B cell (primary cell): ENCODE data around the gene ADGRA1. TPM values are rescaled to one million over a fixed set of nuclear protein-coding genes. Genes with fewer than 3 reads are reported as not detected.

Source experiments
- ATAC-seq: fragments of 200-7000 bp; cut with Tn5 transposase; one replicate; pipeline ENCODE4 v1.10.0; 2021; ENCODE audit warnings: low read depth, mild to moderate bottlenecking, moderate number of reproducible peaks, moderate library complexity
- CTCF ChIA-PET: fragments of 350-600 bp; sonication (Branson Sonifier 250); formaldehyde crosslinking; loops from one replicate; lab custom pipeline; 2021; ENCODE audit warnings: antibody characterized with exemption, inconsistent platforms; lab: Charles Lee
- POLR2A ChIA-PET: fragments of 350-600 bp; sonication (Branson Sonifier 250); formaldehyde crosslinking; loops from one replicate; lab custom pipeline; 2021; ENCODE audit warnings: antibody characterized with exemption; lab: Charles Lee
- DNase-seq: peaks from one replicate; pipeline ENCODE4 v3.0.0; 2013
- H2AFZ ChIP-seq: 2 replicates; pipeline ENCODE4 v1.6.1; 2012; ENCODE audit warnings: mild to moderate bottlenecking, low read depth, low read length; ENCODE audit not compliant: insufficient read depth, poor library complexity, severe bottlenecking
- H3K27ac ChIP-seq, 2 donors: 1 replicate in 1 of 2; 2 replicates in 1 of 2; pipeline ENCODE4 v1.5.1; 2012 to 2013; ENCODE audit warnings: low read length in 2 of 2, mild to moderate bottlenecking in 2 of 2, moderate library complexity in 1 of 2
- H3K27me3 ChIP-seq, 4 experiments: fragments of 200-600 bp in 1 of 4; sonication (generic) in 1 of 4; replicated peaks in 1 of 4; 1 replicate in 2 of 4; 2 replicates in 2 of 4; pipeline versions ENCODE4 v1.6.1 to v1.7.0; 2013 to 2016; ENCODE audit warnings: low read length in 3 of 4, mild to moderate bottlenecking in 2 of 4, mixed read lengths in 1 of 4, moderate library complexity in 1 of 4; ENCODE audit not compliant: insufficient read depth in 4 of 4, control insufficient read depth in 3 of 4; ENCODE audit errors: control extremely low read depth in 1 of 4
- H3K36me3 ChIP-seq, 2 experiments: replicated peaks in 1 of 2; 1 replicate in 1 of 2; 2 replicates in 1 of 2; pipeline versions ENCODE4 v1.6.1 to v1.7.1; 2013; ENCODE audit warnings: low read length in 1 of 2; ENCODE audit not compliant: insufficient read depth in 2 of 2, control insufficient read depth in 1 of 2; ENCODE audit errors: control extremely low read depth in 1 of 2, extremely low read depth in 1 of 2
- H3K4me1 ChIP-seq, 2 donors: fragments of 200-600 bp in 1 of 2; sonication (generic) in 1 of 2; 1 replicate in 1 of 2; 2 replicates in 1 of 2; pipeline versions ENCODE4 v1.5.1 to v1.6.1; 2013 to 2017; ENCODE audit warnings: low read length in 2 of 2; ENCODE audit not compliant: control insufficient read depth in 2 of 2, insufficient read depth in 2 of 2
- H3K4me2 ChIP-seq: replicated peaks from 2 replicates; pipeline ENCODE3; 2012; ENCODE audit warnings: mild to moderate bottlenecking, low read depth, low read length; ENCODE audit not compliant: poor library complexity, severe bottlenecking
- H3K4me3 ChIP-seq, 5 experiments: fragments of 200-600 bp in 1 of 5; sonication (generic) in 1 of 5; 1 replicate in 3 of 5; 2 replicates in 2 of 5; pipeline versions ENCODE4 v1.5.1 to v1.7.0; 2011 to 2016; ENCODE audit warnings: low read length in 4 of 5, mild to moderate bottlenecking in 4 of 5, low read depth in 2 of 5, control low read depth in 1 of 5, moderate library complexity in 1 of 5; ENCODE audit not compliant: insufficient read depth in 1 of 5; ENCODE audit errors: control extremely low read depth in 1 of 5, extremely low read depth in 1 of 5
- H3K79me2 ChIP-seq: fragments of 200-600 bp; sonication (generic); one replicate; pipeline ENCODE4 v1.6.0; 2016; ENCODE audit warnings: low read length; ENCODE audit not compliant: control insufficient read depth, insufficient read depth
- H3K9ac ChIP-seq: fragments of 200-600 bp; sonication (generic); 2 replicates; pipeline ENCODE4 v1.6.1; 2017; ENCODE audit warnings: mild to moderate bottlenecking, low read length, moderate library complexity
- H3K9me3 ChIP-seq, 3 donors: one replicate each; pipeline versions ENCODE4 v1.6.1 to v1.7.1; 2013; ENCODE audit warnings: low read length in 2 of 3; ENCODE audit not compliant: control insufficient read depth in 2 of 3, insufficient read depth in 1 of 3; ENCODE audit errors: control extremely low read depth in 1 of 3
- H4K20me1 ChIP-seq: 2 replicates; pipeline ENCODE4 v1.6.0; 2012; ENCODE audit warnings: mild to moderate bottlenecking, low read length; ENCODE audit not compliant: insufficient read depth, control insufficient read depth, poor library complexity, severe bottlenecking
- H3K27ac Mint-ChIP-seq: one replicate; pipeline ENCODE4 v1.8.0; 2021; ENCODE audit warnings: mixed read lengths
- H3K27me3 Mint-ChIP-seq: one replicate; pipeline ENCODE4 v1.8.0; 2021; ENCODE audit warnings: mixed read lengths
- H3K4me1 Mint-ChIP-seq: one replicate; pipeline ENCODE4 v1.8.0; 2021; ENCODE audit warnings: mixed read lengths
- H3K4me3 Mint-ChIP-seq: one replicate; pipeline ENCODE4 v1.8.0; 2021; ENCODE audit warnings: mixed read lengths
- H3K9me3 Mint-ChIP-seq: one replicate; pipeline ENCODE4 v1.8.0; 2022; ENCODE audit warnings: mixed read lengths; ENCODE audit not compliant: insufficient read depth
- EZH2 ChIP-seq: IDR thresholded peaks from 2 replicates; pipeline ENCODE4 v1.6.1; 2012; ENCODE audit warnings: borderline replicate concordance, low read depth, mild to moderate bottlenecking, moderate library complexity, low read length; ENCODE audit not compliant: insufficient read depth, poor library complexity, severe bottlenecking
- WGBS: methylation state at CpG from one replicate; pipeline ENCODE4 v1.1.5; 2013; ENCODE audit warnings: missing lambda C conversion rate; ENCODE audit not compliant: insufficient coverage; 5-methylcytosine and 5-hydroxymethylcytosine counted together
- intact Hi-C: fragments of 100-400 bp; cut with micrococcal nuclease; formaldehyde crosslinking; loops from one replicate; pipeline ENCODE4 v1.10.0; 2022
- polyA plus RNA-seq: library from polyadenylated mRNA; depleted of rRNA; stranded (reverse); fragments of >200 nt; gene quantifications from 2 replicates; pipeline ENCODE4 v1.2.3, GENCODE V29; 2012
- total RNA-seq, 2 donors: library from RNA; stranded (reverse); fragments of 120-200 nt in 1 of 2; gene quantifications; 1 replicate in 1 of 2; 2 replicates in 1 of 2; pipeline versions ENCODE4 v1.2.3 to v1.2.4, GENCODE V29; 2013 to 2022
- TF ChIP-seq, protein P1 (sequence below): fragments of 200-600 bp; IDR thresholded peaks from one replicate; pipeline ENCODE4 v1.8.0; 2022; ENCODE audit warnings: antibody characterized with exemption, mild to moderate bottlenecking

Gene ADGRA1
- total and polyA plus RNA-seq, 2 donors (not counting 1 experiment from before 2014, with no cell fraction given): not detected

DNA sequence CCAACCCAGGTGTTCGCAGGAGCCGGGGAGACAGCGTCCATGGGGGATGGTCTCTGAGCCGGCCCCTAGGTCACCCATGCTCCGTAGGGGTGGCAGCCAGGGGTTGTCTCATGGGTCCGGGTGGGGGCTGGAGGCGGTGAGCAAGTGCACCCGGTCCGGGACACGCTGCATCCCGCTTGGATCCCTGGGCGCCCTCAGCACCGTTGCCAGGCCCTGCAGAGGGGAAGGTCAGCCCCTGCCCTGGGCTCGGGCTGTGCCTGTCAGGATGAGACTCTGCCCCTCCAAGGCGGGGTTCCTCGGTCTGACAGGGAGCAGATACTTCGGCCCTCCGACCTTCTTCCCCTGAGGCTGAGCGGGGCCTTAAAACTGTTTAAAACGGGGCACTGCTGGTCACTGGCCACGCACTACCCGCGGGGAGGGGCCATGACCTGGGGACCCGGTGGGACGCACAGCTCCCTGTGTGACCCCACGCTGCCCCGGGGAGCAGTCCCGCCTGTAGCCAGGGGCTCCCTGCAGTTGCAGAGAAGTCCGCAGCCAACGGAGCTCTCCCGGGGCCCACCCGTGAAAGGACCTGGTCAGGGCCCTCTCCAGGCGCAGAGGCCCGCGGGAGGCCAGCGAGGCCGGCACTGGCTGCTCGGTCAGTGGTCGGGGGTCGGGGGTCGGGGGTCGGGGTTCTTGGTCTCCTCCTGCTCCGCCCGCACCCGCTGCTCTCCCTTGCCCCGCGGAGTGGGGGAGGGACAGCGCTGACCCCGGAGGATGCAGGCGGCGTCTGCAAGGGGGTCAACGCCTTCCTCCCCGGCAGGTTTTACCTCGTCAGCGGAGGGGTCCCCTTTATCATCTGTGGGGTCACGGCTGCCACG, 38.9 kb downstream of the ADGRA1 start:
- ATAC-seq: no peak
- Histone ChIP-seq H3K4me3 (no peak overlapping the region), H3K9ac (no peak overlapping the region), H3K9me3 (peaks cover 0 to 25% (median 0%) of the 10 kb centered on the region in 3 donors), H2AFZ (no peak overlapping the region), H3K4me2 (no peak overlapping the region), H3K27ac (no peak overlapping the region), H3K36me3 (no peaks in the 10 kb centered on the region), H3K27me3 (peaks cover 0 to 25% (median 0%) of the 10 kb centered on the region in 4 experiments), H3K4me1 (peaks cover 0 to 3% of the 10 kb centered on the region in 2 donors), H3K79me2 (no peaks in the 10 kb centered on the region), H4K20me1 (no peaks in the 10 kb centered on the region)
- Mint-ChIP-seq H3K27me3 (peaks cover 4% of the 10 kb centered on the region), H3K4me3 (no peak overlapping the region), H3K27ac (no peak overlapping the region), H3K9me3 (no peaks in the 10 kb centered on the region), H3K4me1 (peaks cover 4% of the 10 kb centered on the region)
- DNase-seq: no peak
- WGBS: 97% methylated on average over 56 of the region's 57 CpGs
- POLR2A ChIA-PET: no interaction called here
- TF ChIP-seq, protein P1, sequence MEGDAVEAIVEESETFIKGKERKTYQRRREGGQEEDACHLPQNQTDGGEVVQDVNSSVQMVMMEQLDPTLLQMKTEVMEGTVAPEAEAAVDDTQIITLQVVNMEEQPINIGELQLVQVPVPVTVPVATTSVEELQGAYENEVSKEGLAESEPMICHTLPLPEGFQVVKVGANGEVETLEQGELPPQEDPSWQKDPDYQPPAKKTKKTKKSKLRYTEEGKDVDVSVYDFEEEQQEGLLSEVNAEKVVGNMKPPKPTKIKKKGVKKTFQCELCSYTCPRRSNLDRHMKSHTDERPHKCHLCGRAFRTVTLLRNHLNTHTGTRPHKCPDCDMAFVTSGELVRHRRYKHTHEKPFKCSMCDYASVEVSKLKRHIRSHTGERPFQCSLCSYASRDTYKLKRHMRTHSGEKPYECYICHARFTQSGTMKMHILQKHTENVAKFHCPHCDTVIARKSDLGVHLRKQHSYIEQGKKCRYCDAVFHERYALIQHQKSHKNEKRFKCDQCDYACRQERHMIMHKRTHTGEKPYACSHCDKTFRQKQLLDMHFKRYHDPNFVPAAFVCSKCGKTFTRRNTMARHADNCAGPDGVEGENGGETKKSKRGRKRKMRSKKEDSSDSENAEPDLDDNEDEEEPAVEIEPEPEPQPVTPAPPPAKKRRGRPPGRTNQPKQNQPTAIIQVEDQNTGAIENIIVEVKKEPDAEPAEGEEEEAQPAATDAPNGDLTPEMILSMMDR: no peak
- no peak for TF ChIP-seq EZH2
- CTCF ChIA-PET: no interaction called here
- intact Hi-C loops: no loop called here
